Adipocyte (in vitro differentiated cells): ENCODE data around the gene FXYD6.
"Not testable (repeated sequence)": the region's sequence is repeated elsewhere in the genome, so short reads cannot be mapped to it uniquely, and the experiment has no call there.

ENCODE experiments used
- DNase-seq: peaks from one replicate; pipeline ENCODE4 v3.0.0-alpha.2; 2015; ENCODE audit warnings: low read depth
- H3K27me3 ChIP-seq: replicated peaks from 2 replicates; pipeline ENCODE4 v1.7.0; 2013; ENCODE audit warnings: mild to moderate bottlenecking, low read length, moderate library complexity; ENCODE audit not compliant: control insufficient read depth, insufficient read depth
- H3K36me3 ChIP-seq: 2 replicates; pipeline ENCODE4 v1.7.0; 2013; ENCODE audit warnings: low read length, mild to moderate bottlenecking, moderate library complexity; ENCODE audit not compliant: control insufficient read depth, insufficient read depth, severe bottlenecking
- H3K4me1 ChIP-seq: 2 replicates; pipeline ENCODE4 v1.7.0; 2013; ENCODE audit warnings: mild to moderate bottlenecking, low read length, moderate library complexity; ENCODE audit not compliant: control insufficient read depth, insufficient read depth
- H3K4me3 ChIP-seq: 2 replicates; pipeline ENCODE4 v1.7.0; 2013; ENCODE audit warnings: mild to moderate bottlenecking, low read length, moderate library complexity
- H3K9ac ChIP-seq: 2 replicates; pipeline ENCODE4 v1.7.0; 2013; ENCODE audit warnings: mild to moderate bottlenecking, low read length, moderate library complexity
- H3K9me3 ChIP-seq: 2 replicates; pipeline ENCODE4 v1.7.0; 2013; ENCODE audit warnings: mild to moderate bottlenecking, low read length, moderate library complexity; ENCODE audit not compliant: control insufficient read depth

FXYD6 gene

GRCh38 chr11:117866526-117866925 is 9.9 kb downstream of the FXYD6 start:
- no peaks in the 10 kb centered on the region for H3K36me3 ChIP-seq
- H3K27me3 ChIP-seq = peaks cover 24% of the 10 kb centered on the region
- H3K9me3 ChIP-seq = no peaks in the 10 kb centered on the region
- no peak overlapping the region for H3K4me3 ChIP-seq
- H3K9ac ChIP-seq = no peak overlapping the region
- H3K4me1 ChIP-seq = no peaks in the 10 kb centered on the region
- no peak for DNase-seq

DNA sequence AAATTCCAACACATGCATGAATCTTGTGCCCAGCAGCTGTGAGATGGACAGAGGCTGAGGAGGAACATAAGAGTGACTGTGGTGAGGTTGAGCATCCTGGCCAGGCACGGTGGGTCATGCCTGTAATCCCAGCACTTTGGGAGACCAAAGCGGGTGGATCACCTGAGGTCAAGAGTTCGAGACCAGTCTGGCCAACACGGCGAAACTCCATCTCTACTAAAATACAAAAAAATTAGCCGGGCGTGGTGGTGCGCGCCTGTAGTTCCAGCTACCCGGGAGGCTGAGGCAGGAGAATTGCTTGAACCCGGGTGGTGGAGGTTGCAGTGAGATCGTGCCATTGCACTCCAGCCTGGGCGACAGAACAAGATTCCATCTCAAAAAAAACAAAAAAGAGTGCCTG is 10.9 kb downstream of the FXYD6 start:
- not testable (repeated sequence) for H3K4me3 ChIP-seq, DNase-seq, H3K4me1 ChIP-seq, H3K36me3 ChIP-seq, H3K9me3 ChIP-seq, H3K9ac ChIP-seq
- H3K27me3 ChIP-seq = peaks cover 21% of the 10 kb centered on the region

DNA sequence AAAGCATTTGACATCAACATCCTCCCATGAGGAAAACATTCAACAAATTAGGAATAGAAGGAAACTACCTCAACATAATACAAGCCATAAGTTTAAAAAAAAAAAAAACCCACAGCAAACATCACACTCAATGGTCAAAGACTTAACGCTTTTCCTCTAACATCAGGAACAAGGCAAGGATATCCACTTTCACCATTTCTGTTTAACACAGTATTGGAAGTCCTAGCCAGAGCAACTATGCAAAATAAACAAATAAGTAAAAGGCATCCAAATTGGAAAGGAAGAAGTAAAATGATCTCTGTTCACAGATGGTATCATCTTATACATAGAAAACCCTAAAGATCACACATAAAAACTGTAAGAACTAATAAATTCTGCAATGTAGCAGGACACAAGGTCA is 13.1 kb downstream of the FXYD6 start:
- Histone ChIP-seq H3K36me3 (no peaks in the 10 kb centered on the region), H3K9me3 (no peaks in the 10 kb centered on the region), H3K27me3 (peaks cover 14% of the 10 kb centered on the region), H3K4me3 (no peak overlapping the region), H3K4me1 (no peaks in the 10 kb centered on the region), H3K9ac (no peak overlapping the region)
- no peak for DNase-seq

DNA sequence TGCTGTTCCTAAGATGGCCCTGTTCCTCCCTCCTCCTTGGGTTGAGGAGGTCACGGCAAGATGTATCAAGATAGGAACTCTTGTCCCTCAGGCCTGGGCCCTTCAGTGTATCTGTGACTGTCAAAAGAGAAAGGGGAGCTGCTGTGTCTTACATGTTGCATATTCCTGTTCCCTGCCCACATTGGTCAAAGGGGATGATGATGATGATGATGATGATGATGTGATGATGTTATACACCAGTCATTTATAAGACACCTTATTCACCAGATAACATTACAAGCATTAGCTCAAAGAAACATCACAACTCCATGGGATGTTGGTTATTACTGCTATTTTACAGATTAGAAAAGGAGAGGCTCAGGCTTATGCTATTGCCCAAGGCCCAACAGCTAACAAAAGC is 13.7 kb downstream of the FXYD6 start:
- H3K36me3 ChIP-seq = no peaks in the 10 kb centered on the region
- H3K9me3 ChIP-seq = no peaks in the 10 kb centered on the region
- H3K4me1 ChIP-seq = no peaks in the 10 kb centered on the region
- H3K4me3 ChIP-seq = no peak overlapping the region
- no peak overlapping the region for H3K9ac ChIP-seq
- no peak for DNase-seq
- peaks cover 9% of the 10 kb centered on the region for H3K27me3 ChIP-seq

- H3K36me3 ChIP-seq = no peaks in the 10 kb centered on the region
- H3K4me3 ChIP-seq = no peak overlapping the region
- no peak for DNase-seq
- H3K4me1 ChIP-seq = no peaks in the 10 kb centered on the region
- H3K27me3 ChIP-seq = peaks cover 7% of the 10 kb centered on the region
- no peak overlapping the region for H3K9ac ChIP-seq
- H3K9me3 ChIP-seq = no peaks in the 10 kb centered on the region
Observed at GRCh38 chr11:117862019-117862725, 14.3 kb downstream of the FXYD6 start.

DNA sequence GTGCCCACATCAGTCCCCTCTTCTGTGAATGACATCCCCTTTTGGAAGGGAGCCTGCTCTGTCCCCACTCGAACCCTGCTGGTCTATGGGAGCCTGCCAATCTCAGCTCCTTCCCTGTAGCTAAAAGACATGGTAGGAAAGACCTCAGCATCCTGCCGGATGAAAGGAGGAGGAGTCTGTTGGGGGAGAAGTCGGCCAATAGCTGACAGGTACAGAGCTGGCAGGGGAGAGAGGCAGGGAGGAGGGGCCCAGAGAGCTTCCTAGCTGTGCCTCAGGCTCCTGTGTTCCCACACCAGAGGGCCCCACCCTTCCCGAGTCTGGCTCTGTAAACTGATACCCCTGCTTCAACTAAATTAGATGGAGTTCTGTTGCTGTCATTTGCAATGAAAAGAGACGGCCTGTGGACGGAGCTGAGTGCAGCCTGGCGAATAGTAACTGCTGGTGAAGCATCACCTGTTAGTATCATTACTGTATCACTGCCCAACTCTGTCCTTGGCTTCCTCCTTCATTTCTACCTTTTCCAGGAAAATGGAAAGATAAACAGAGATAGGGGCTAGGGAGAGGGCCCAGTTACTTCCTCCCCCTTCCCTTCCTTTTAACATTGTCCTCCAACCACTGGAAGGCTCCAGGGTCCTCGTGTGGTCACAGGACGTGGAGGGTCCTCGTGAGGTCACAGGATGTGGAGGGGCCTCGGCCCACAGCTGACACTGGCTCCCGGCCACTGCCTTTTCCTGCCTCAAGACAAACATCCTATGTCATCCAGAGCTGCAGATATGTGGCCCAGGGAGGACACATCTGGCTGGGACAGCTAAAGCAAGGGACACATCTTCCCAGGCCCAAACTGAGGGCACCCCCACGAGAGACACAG is 15.1 kb downstream of the FXYD6 start:
- Histone ChIP-seq H3K27me3 (peaks cover 7% of the 10 kb centered on the region), H3K4me1 (no peaks in the 10 kb centered on the region), H3K4me3 (no peak overlapping the region), H3K36me3 (no peaks in the 10 kb centered on the region), H3K9ac (no peak overlapping the region), H3K9me3 (no peaks in the 10 kb centered on the region)
- DNase-seq = peak; percentile 20

DNA sequence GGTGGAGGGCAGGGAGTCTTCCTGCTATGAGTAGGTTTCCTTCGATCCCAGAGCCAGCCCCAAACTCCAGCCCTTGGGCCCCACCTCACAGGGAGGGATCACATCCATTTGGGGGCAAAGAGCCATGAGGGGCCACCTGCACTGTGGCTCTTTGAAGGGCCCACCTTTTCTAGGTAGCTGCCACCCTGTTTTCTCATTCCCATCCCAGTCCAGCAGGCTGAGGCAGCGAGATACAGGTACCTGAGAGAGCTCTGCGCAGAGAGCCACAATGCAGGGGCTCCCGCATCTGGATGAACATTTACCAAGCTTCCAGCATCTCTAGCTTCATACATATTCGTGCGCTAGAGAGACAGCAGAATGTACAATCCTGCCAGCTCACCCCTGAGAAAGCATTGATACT is 16.3 kb downstream of the FXYD6 start:
- H3K4me3 ChIP-seq = no peak overlapping the region
- no peak for DNase-seq
- no peaks in the 10 kb centered on the region for H3K4me1 ChIP-seq
- H3K9ac ChIP-seq = no peak overlapping the region
- H3K27me3 ChIP-seq = peaks cover 14% of the 10 kb centered on the region
- H3K36me3 ChIP-seq = no peaks in the 10 kb centered on the region
- no peaks in the 10 kb centered on the region for H3K9me3 ChIP-seq

- Histone ChIP-seq H3K27me3 (peaks cover 14% of the 10 kb centered on the region), H3K4me1 (no peaks in the 10 kb centered on the region), H3K9ac (no peak overlapping the region), H3K36me3 (no peaks in the 10 kb centered on the region), H3K9me3 (peaks cover under 1% of the 10 kb centered on the region), H3K4me3 (no peak overlapping the region)
- DNase-seq = no peak
Observed at GRCh38 chr11:117859488-117860112, 16.9 kb downstream of the FXYD6 start.

DNA sequence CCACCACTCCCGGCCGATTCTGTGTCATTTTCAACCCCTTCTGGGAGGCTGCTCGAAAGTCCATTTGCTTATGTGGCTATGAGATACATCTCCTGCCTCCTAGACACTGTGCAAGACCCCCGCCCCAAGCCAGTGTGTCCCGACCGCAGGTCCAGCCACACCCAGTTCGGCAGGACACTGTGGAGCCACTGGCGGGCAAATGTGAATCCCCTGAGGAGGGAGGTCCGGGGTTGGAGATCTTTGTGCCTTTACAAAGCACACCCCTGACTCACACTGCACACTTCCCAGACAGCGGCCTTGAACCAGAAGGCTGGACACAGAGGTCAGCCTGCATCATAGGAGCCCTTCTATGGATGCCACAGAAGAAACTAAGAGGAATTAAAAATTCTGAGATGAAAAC is 17.4 kb downstream of the FXYD6 start:
- Histone ChIP-seq H3K4me3 (no peak overlapping the region), H3K9ac (no peak overlapping the region), H3K27me3 (peaks cover 14% of the 10 kb centered on the region), H3K9me3 (peaks cover 4% of the 10 kb centered on the region), H3K4me1 (no peaks in the 10 kb centered on the region), H3K36me3 (no peaks in the 10 kb centered on the region)
- DNase-seq = no peak

GRCh38 chr11:117857734-117858414 is 18.6 kb downstream of the FXYD6 start:
- Histone ChIP-seq H3K4me1 (no peaks in the 10 kb centered on the region), H3K27me3 (peaks cover 14% of the 10 kb centered on the region), H3K36me3 (no peaks in the 10 kb centered on the region), H3K4me3 (no peak overlapping the region), H3K9ac (no peak overlapping the region), H3K9me3 (peaks cover 8% of the 10 kb centered on the region)
- DNase-seq = no peak
